Motor neuron (in vitro differentiated cells): ENCODE data around the gene NT5E. TPM values are rescaled to one million over a fixed set of nuclear protein-coding genes. Genes with fewer than 3 reads are reported as not detected.

Experiments used
- ATAC-seq, 8 experiments: fragments of 200-7000 bp; cut with Tn5 transposase; replicated peaks in 6 of 8; 2 replicates each; pipeline ENCODE4 v1.8.0; 2021; ENCODE audit warnings: mild to moderate bottlenecking in 8 of 8, moderate library complexity in 8 of 8
- H3K27ac ChIP-seq, 2 donors: fragments of 250-450 bp; sonication (Bioruptor Pico); 2 replicates each; pipeline ENCODE4 v1.9.0; 2021; ENCODE audit warnings: antibody characterized with exemption in 2 of 2, mild to moderate bottlenecking in 2 of 2, moderate library complexity in 1 of 2
- H3K4me1 ChIP-seq, 2 donors: fragments of 250-450 bp; sonication (Bioruptor Pico); replicated peaks in 1 of 2; 2 replicates each; pipeline ENCODE4 v1.6.1; 2021; ENCODE audit warnings: antibody characterized with exemption in 2 of 2, mild to moderate bottlenecking in 2 of 2, moderate library complexity in 1 of 2
- H3K4me3 ChIP-seq, 5 donors: fragments of 250-450 bp; sonication (Bioruptor Pico); 2 replicates each; pipeline ENCODE4 v1.9.0; 2021; ENCODE audit warnings: antibody characterized with exemption in 5 of 5, mild to moderate bottlenecking in 5 of 5, moderate library complexity in 4 of 5
- WGBS, 10 experiments: fragments of 450-650 bp; shearing (Covaris generic); methylation state at CpG; one replicate each; pipeline ENCODE4 v1.0.0; 2022; 5-methylcytosine and 5-hydroxymethylcytosine counted together
- in situ Hi-C, 9 experiments: fragments of 400-800 bp; cut with MboI; loops; one replicate each; pipeline ENCODE4 v1.15.0; 2021; ENCODE audit warnings: low sequenced_read_pairs in 9 of 9, low pct_unique_long_range_greater_than_20kb in 2 of 9; ENCODE audit not compliant: unreplicated experiment in 9 of 9
- total RNA-seq, 8 experiments: library from RNA; unstranded; fragments of 300-600 nt; gene quantifications; 2 replicates each; pipeline versions ENCODE4 v1.2.3 to v1.2.4, GENCODE V29; 2022

NT5E gene
- total RNA-seq, 8 experiments from 2014 or later: 0.42 to 64.2 (median 1.0) TPM

DNA sequence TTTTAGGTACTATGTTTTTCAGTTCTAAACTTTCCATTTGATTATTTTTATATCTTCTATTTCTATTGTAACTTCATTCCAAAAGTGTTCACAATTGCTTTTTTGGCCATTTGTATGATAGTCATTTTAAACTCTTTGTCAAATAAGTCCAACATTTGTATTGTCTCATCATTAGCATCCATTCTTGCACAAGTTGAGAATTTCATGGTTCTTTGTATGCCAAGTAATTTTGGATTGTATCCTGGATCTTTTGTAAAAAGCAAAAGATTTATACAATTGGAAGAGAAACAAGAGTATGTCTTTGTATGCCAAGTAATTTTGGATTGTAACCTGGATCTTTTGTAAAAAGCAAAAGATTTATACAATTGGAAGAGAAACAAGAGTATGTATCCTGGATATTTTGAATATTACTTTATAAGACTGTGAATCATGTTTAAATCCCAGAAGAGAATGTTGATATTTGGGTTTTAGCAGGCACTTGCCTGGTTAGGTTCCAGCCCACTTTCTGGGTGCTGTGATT, 36.9 kb upstream of the NT5E start:
- H3K27ac ChIP-seq: no peak overlapping the region
- H3K4me1 ChIP-seq: no peaks in the 10 kb centered on the region
- in situ Hi-C loops: no loop called here
- no peak for ATAC-seq
- no peak overlapping the region for H3K4me3 ChIP-seq

DNA sequence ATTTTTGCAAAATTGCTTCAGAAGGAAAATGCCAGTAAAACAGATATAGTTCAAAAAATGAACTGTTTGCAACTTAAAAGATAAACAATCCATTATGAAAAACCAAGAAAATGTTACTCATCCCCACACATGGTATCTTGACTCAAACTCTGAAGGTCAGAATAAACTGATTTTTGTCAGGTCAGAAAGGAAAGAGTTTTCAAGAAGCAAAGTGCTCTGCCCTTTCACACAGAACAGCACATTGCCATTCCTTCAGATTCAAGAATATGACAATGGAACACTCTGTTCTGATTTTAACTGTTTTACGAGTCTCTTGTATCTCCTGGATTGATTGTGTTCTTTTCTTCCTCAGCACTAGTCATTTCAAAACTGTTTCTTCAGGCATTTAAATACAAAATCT, 33.8 kb upstream of the NT5E start:
- 50 to 100% (median 83%) methylated on average over 1 of the region's 1 CpG; no CpG with 5 or more reads in 3 of the 10 experiments for WGBS, 10 experiments

DNA sequence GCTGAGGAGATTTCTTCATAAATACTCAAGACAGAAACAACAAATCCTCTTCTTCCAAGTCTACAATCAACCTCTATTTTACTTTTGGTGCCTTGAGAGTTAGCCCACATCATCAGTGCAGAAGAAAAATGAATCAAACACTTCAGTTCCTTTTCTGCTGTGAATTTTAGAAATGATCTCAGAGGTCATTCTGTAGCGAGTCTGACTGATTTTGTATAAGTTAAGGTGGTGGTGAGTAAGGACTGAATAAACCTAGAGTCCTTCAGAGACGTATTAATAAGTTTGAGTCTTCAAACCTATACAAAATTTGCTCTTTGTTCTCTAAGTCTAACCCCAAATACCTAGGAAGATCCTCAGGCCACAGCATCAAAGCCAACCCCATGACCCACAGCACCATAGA, 33.1 kb upstream of the NT5E start:
- in situ Hi-C loops: no loop called here
- Histone ChIP-seq H3K4me3 (no peak overlapping the region), H3K27ac (no peak overlapping the region), H3K4me1 (no peaks in the 10 kb centered on the region)
- 31 to 67% (median 60%) methylated on average over 1 to 2 of the region's 2 CpGs; no CpG with 5 or more reads in 3 of the 10 experiments for WGBS, 10 experiments
- no peak for ATAC-seq

More for the DNA sequence above, 33.8 kb upstream of the NT5E start:
- Histone ChIP-seq H3K4me1 (no peaks in the 10 kb centered on the region), H3K27ac (no peak overlapping the region), H3K4me3 (no peak overlapping the region)
- no peak for ATAC-seq
- in situ Hi-C loops: no loop called here

DNA sequence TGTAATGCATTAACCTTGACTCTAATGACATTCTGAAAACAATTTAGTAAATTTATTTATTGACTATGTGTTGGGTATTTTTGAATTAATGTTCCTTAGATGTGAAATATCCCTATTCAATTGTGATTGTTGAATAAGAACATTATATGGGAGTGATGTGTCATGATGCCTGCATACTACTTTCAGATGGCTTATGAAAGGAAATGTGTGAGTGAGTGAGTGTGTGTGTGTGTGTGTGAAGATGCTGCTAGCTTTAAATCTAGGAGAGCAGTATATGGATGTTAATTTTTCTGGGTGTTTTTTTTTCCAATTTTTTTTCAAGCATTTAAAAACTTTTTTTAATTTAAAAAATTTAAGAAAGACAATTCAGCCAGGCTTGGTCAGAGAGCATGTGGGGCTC, 32.5 kb upstream of the NT5E start:
- Histone ChIP-seq H3K27ac (no peak overlapping the region), H3K4me1 (no peaks in the 10 kb centered on the region), H3K4me3 (no peak overlapping the region)
- peak in 2 of 8 experiments; percentile 6 to 20 for ATAC-seq
- in situ Hi-C loops: no loop called here

DNA sequence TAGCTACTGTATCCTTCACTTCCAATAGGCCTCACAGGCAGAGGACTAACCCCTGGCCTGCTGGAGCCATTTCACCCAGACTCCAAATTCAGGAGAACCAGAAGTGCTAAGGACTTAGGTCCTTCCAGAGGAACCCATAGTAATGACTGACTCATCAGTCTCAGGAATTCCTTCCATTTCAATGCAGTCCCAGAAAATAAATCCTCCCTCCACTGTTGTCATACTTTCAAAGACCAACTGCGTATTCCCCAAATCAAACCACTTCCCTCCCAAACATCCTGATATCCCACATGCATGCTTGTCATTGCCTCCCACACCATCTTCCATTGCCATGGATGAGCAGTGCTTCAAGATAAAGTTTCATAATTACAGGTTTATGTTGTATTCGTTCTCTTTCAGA, 31.8 kb upstream of the NT5E start:
- in situ Hi-C loops: no loop called here
- peak in 2 of 8 experiments; percentile 61 to 65 for ATAC-seq
- no peak overlapping the region for H3K27ac ChIP-seq
- no peaks in the 10 kb centered on the region for H3K4me1 ChIP-seq
- 0 to 100% (median 87%) methylated on average over 1 to 2 of the region's 2 CpGs; no CpG with 5 or more reads in 2 of the 10 experiments for WGBS, 10 experiments
- H3K4me3 ChIP-seq: no peak overlapping the region

DNA sequence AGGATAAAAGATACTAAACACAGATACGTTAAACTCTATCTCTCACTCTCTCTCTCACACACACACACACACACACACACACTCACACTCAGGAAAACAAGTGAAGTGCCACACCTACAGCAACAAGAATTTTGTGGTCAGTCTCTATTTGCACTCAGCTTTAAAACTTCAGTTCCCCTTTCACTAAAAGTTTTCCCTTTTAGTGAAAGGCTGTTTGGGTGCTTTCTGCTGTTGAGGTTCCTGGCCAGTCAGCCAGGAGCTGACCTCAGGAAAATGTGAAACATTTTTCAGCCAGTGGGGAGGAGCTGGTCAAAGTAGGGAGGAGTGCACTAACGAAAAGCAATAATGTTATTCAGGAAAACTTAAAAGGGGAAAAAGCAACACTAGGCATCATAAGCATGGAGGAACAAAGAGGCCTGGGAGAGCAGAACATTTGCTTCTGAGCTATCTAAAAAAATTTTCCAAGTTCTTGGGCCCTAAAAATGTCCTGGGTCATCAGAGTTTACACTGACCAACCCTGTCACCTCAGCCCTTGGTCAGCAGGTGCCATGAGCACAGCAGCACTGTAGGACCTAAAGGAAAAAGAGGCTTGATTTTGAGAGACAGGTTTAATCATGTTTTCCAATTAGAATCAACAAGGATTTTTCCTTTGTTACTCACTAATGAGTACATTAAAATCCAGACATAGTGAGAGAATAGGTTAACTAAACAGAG, 30.7 kb upstream of the NT5E start:
- no peaks in the 10 kb centered on the region for H3K4me1 ChIP-seq
- ATAC-seq: peak in 2 of 8 experiments; percentile 78 to 83
- in situ Hi-C loops: no loop called here

DNA sequence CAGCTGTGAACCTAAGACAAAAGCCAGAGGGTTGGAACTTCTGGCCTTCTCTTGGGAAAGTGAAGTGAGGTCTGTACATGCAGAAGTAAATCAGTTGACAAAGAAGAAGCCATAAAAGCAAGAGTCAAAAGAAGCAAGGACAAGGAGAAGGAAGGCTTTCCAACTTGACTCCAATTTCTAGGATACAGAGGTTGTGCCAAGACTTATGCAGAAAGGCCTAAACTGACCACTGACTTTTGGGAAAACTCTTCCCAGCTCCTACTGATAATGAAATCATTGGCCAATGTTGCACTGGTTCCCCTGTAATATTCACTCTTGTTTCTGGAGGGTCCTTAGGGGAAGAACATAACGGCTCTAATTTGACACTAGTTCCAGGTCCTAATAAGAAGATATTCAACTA, 29.3 kb upstream of the NT5E start:
- Histone ChIP-seq H3K27ac (no peak overlapping the region), H3K4me1 (no peaks in the 10 kb centered on the region), H3K4me3 (no peak overlapping the region)
- no peak for ATAC-seq
- WGBS, 10 experiments: 43 to 100% (median 100%) methylated on average over 1 of the region's 1 CpG; no CpG with 5 or more reads in 1 of the 10 experiments
- in situ Hi-C loops: no loop called here

More for the DNA sequence above, 30.7 kb upstream of the NT5E start:
- 0 to 100% (median 70%) methylated on average over 1 to 2 of the region's 2 CpGs; no CpG with 5 or more reads in 3 of the 10 experiments for WGBS, 10 experiments
- H3K4me3 ChIP-seq: no peak overlapping the region
- no peak overlapping the region for H3K27ac ChIP-seq

DNA sequence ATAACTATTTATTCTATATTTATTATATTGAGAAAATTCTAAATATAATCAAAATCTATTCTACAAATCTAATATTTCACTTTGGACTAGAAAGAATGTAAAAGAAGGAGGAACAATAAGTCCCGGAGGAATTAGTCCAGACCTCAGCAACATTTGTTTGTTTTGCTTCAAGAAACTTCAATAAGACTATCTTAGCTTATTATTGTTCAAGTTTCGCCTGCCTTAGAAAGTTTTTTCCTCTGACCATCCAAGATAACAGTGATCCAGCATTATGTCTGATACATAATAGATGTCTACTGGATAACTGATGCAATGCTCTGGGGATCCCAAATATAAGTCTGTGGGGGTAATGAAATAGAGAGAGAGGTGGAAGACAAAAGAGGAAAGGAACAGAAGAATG, 28.7 kb upstream of the NT5E start:
- Histone ChIP-seq H3K4me3 (no peak overlapping the region), H3K4me1 (no peaks in the 10 kb centered on the region), H3K27ac (no peak overlapping the region)
- ATAC-seq: no peak
- in situ Hi-C loops: no loop called here
- 21 to 100% (median 74%) methylated on average over 1 to 2 of the region's 2 CpGs for WGBS, 10 experiments

DNA sequence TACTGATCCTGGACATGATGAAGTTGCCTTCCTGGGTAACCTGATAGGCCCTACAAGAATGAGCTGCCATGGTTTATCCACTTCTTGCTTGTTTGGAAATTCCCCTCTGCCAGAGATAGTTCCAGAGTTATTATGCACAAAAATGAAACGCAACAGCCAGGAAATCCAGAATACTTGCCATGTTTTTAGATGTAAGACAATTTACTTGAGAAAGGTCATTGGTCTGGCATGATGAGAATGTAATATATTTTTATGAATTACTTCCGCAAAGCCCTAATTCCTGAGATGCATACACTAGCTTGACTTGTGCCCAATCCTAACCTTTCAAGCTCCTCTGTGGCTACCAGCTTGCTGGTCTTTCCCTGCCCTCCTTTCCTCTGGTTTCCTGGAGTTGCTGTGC, 27.9 kb upstream of the NT5E start:
- WGBS, 10 experiments: 39 to 100% (median 80%) methylated on average over 1 to 2 of the region's 2 CpGs; no CpG with 5 or more reads in 3 of the 10 experiments

DNA sequence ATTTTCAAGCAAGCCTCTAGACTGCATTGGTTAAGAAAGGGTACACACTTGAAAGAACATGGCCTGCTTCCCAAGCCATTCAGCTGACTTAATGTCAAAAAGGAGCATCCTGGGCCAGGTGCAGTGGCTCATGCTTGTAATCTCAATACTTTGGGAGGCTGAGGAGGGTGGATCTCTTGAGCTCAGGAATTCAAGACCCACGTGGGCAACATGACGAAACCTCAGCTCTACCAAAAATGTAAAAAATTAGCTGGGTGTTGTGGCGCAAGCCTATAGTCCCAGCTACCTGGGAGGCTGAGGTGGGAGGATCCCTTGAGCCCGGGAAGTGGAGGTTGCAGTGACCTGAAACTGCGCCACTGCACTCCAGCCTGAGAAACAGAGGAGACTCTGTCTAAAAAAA, 26.9 kb upstream of the NT5E start:
- WGBS, 10 experiments: 70 to 100% (median 79%) methylated on average over 3 to 5 of the region's 5 CpGs; no CpG with 5 or more reads in 3 of the 10 experiments
- Histone ChIP-seq H3K27ac (no peak overlapping the region), H3K4me1 (no peaks in the 10 kb centered on the region), H3K4me3 (no peak overlapping the region)
- in situ Hi-C loops: no loop called here
- no peak for ATAC-seq

More for the DNA sequence above, 27.9 kb upstream of the NT5E start:
- no peak for ATAC-seq
- H3K4me1 ChIP-seq: no peaks in the 10 kb centered on the region
- H3K27ac ChIP-seq: no peak overlapping the region
- in situ Hi-C loops: no loop called here
- H3K4me3 ChIP-seq: no peak overlapping the region

DNA sequence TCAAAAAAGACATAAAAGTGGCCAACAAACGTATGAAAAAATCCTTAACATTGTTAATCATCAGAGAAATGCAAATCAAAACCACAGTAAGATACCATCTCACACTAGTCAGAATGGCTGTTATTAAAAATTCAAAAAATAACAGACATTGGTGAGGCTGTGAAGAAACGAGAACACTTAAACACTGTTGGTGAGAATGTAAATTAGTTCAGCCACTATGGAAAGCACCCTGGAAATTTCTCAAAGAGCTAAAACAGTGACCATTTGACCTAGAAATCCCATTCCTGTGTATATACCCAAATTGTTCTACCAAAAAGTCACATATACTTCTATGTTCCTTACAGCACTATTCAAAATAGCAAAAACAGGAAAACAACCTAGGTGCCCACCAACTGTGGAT, 24.9 kb upstream of the NT5E start:
- Histone ChIP-seq H3K27ac (no peak overlapping the region), H3K4me1 (no peaks in the 10 kb centered on the region), H3K4me3 (no peak overlapping the region)
- 43 to 87% (median 75%) methylated on average over 1 to 2 of the region's 2 CpGs; no CpG with 5 or more reads in 1 of the 10 experiments for WGBS, 10 experiments
- in situ Hi-C loops: no loop called here
- no peak for ATAC-seq

DNA sequence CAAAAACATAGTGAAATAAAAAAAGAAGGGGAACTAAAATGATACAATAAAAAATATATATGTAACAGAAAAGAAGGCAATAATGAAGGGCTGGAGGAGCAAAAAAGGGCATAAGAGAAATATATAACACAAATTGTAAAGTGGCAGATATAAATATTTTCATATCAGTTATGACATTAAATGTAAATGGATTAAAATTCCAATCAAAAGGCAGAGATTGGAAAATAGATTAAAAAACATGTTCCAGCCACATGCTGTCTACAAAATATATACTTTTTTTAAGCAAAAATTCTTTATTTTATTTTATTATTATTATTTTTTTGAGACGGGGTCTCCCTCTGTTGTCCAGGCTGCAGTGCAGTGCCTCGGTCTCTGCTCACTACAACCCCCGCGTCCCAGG, 23.9 kb upstream of the NT5E start:
- H3K27ac ChIP-seq: no peak overlapping the region
- WGBS, 10 experiments: 57 to 100% (median 92%) methylated on average over 1 to 4 of the region's 4 CpGs; no CpG with 5 or more reads in 1 of the 10 experiments
- in situ Hi-C loops: no loop called here
- H3K4me3 ChIP-seq: no peak overlapping the region
- ATAC-seq: no peak
- no peaks in the 10 kb centered on the region for H3K4me1 ChIP-seq

DNA sequence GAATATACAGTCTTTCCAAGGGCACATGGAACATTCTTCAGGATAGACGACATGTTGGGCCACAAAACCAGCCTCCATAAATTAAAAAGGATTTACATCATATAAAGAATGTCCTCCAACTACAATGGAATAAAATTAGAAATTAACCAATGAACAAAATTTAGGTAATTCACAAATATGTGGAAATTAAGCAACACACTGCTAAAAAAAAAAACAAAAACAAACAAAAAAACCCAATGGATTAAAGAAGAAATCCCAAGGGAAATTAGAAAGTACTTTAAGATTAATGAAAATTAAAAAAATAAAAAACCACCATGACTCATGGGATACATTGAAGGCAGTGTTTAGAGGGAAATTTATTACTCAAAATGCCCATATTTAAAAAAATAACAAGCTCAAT, 21.4 kb upstream of the NT5E start:
- H3K4me1 ChIP-seq: no peaks in the 10 kb centered on the region
- ATAC-seq: no peak
- in situ Hi-C loops: no loop called here
- H3K4me3 ChIP-seq: no peak overlapping the region
- WGBS, 10 experiments: 22 to 100% (median 64%) methylated on average over 1 of the region's 1 CpG; no CpG with 5 or more reads in 1 of the 10 experiments
- H3K27ac ChIP-seq: no peak overlapping the region

DNA sequence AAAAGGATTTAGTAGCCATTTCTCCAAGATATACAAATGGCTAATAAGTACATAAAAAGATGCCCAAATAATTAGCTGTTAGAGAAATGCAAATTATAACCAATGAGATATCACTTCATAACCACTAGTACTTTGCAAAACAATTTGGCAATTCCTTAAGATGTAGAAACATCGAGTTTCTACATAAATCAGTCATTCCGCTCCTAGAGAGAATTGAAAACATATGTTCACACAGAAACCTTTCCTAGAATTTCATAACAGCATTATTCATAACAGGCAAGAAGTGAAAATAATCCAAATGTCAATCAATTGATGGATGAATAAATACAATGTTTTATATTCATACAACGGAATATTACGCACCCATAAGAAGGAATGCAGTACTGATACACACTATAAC, 20.5 kb upstream of the NT5E start:
- 13 to 100% (median 91%) methylated on average over 2 to 4 of the region's 4 CpGs for WGBS, 10 experiments
- in situ Hi-C loops: no loop called here
- Histone ChIP-seq H3K4me1 (no peaks in the 10 kb centered on the region), H3K27ac (no peak overlapping the region), H3K4me3 (no peak overlapping the region)
- peak in 2 of 8 experiments; percentile 72 to 85 for ATAC-seq
